HG03558 (cell line): ENCODE measurements around the gene ARFRP1.

ENCODE experiments used
- ATAC-seq: cut with Tn5 transposase; IDR thresholded peaks from one replicate; pipeline ENCODE4 v1.9.1; 2021; ENCODE audit warnings: moderate number of reproducible peaks; ENCODE audit not compliant: unreplicated experiment; ENCODE audit errors: extremely low read depth

ARFRP1 gene

DNA sequence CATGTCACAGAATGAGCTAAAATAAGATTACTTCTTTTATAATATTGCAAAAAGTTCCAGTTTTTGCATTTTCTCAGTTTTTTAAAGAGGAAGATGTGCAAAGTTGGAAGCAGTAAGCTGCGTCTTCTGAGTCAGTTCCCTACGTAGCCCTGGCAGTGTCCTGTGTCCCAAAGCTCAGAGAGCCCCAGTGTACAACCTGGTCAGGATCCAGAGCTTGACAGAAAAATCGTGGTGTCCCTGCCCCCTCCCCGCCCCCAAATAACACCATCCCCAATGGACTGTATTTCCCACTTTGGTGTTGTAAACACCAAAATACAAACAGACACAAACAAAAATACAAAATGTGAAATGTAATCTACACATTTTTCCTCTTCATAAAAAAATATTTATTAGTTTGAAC, 36.4 kb upstream of the ARFRP1 start:
- ATAC-seq: no peak

GRCh38 chr20:63743210-63743970, 35.6 kb upstream of the ARFRP1 start:
- ATAC-seq: no peak

- ATAC-seq: no peak
Measured at GRCh38 chr20:63742381-63743024, 34.7 kb upstream of the ARFRP1 start.

- no peak for ATAC-seq
Measured at GRCh38 chr20:63741676-63742380, 34.1 kb upstream of the ARFRP1 start.

DNA sequence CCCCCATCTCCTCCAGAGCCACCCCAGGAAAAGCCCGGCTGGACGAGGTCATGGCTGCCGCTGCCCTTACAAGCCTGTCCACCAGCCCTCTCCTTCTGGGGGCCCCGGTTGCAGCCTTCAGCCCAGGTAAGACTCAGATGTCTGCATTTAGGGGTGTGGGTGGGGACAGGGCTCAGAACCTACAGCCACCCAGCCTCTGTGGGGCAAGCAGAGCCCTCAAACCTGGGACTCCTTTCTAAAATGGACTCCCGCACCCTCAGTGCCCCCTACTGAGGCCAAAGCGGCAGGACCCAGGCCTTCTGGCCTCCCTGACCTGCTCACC, 33.5 kb upstream of the ARFRP1 start:
- ATAC-seq: no peak

- no peak for ATAC-seq
Measured at GRCh38 chr20:63740627-63741353, 33.0 kb upstream of the ARFRP1 start.

- ATAC-seq: no peak
Measured at GRCh38 chr20:63740070-63740626, 32.4 kb upstream of the ARFRP1 start.

- ATAC-seq: no peak
Measured at GRCh38 chr20:63739130-63740069, 31.6 kb upstream of the ARFRP1 start, which contains the start of gene SLC2A4RG. TSS of gene SLC2A4RG (plus strand) at chr20:63739776. CDS start at chr20:63739913, 137 bp downstream.

GRCh38 chr20:63738687-63739129, 30.9 kb upstream of the ARFRP1 start:
- ATAC-seq: no peak

- ATAC-seq: no peak
Measured at GRCh38 chr20:63737945-63738686, 30.3 kb upstream of the ARFRP1 start.

GRCh38 chr20:63737695-63737944, 29.8 kb upstream of the ARFRP1 start:
- ATAC-seq: no peak

DNA sequence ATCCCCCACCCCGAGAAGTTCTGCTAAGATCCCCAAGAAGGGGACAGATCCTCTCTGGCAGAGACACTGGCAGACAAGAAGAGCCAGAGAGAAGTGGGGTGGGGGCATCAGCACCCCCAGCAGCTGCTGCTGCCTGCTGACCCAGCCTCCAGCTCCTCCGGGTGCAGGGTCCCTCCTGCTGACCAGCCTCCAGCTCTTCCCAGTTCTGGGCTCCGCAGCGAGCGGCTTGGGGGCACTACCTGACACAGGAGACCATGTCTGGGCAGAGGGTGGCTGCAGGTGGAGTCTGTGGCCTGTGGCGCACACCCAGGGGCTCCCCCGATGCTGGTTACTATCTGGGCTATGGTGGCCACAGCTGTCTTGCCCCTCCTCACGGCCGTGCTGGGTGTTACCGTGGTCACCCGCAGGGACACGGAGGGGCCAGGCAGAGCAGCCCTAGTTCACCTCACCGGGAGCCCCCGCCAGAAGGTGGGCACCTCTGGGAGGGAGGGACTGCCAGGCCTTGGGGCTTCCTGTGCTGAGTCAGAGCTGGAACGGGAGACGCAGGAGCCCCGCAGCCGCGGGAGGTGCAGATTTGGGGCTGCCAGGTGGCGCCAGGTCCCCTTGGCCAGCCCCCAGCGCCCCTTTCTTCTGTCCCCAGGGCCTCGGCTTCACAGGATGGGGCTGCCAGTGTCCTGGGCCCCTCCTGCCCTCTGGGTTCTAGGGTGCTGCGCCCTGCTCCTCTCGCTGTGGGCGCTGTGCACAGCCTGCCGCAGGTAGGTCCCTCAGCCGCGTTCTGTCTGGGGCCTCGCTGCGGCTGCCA, 29.3 kb upstream of the ARFRP1 start:
- no peak for ATAC-seq

GRCh38 chr20:63735859-63736718, 28.3 kb upstream of the ARFRP1 start, which contains the start of gene LIME1:
TSS of gene LIME1 (plus strand) at chr20:63736664. CDS start at chr20:63737550, 886 bp downstream.
- no peak for ATAC-seq

DNA sequence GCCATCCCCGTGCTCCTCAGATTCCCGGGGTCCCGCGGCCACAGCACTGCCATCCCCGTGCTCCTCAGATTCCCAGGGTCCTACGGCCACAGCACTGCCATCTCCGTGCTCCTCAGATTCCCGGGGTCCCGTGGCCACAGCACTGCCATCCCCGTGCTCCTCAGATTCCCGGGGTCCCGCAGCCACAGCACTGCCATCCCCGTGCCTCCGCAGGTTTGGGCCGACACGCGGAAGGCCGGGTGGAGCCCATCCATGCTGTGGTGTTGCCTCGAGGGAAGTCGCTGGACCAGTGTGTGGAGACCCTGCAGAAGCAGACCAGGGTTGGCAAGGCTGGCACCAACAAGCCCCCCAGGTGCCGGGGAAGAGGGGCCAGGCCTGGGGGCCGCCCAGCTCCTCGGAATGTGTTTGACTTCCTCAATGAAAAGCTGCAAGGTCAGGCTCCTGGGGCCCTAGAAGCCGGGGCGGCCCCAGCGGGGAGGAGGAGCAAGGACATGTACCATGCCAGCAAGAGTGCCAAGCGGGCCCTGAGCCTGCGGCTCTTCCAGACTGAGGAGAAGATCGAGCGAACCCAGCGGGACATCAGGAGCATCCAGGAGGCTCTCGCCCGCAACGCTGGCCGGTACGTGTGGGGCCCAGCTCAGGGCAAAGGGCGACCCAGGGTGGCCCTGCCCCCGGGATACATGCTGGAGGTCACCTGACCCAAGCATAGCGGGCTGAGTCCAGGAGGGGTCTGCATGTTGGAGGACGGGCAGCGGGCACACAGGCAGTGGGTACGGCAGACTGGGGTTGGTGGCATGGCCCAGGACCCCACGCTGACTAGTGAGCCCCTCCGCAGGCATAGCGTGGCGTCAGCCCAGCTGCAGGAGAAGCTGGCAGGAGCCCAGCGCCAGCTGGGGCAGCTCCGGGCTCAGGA, 27.4 kb upstream of the ARFRP1 start:
- ATAC-seq: no peak

GRCh38 chr20:63734111-63734945, 26.6 kb upstream of the ARFRP1 start:
- ATAC-seq: no peak
